ENCODE results near the gene INSRR. TPM values are rescaled to one million over a fixed set of nuclear protein-coding genes. Genes with fewer than 3 reads are reported as not detected.

The INSRR gene
- polyA plus RNA-seq, 3 donors = not detected

- no peak for TF ChIP-seq CTCF (IDR thresholded peaks at IDR 0.05)
These were observed 22.7 kb upstream of the INSRR start for GRCh38 chr1:156881663-156882062.

DNA sequence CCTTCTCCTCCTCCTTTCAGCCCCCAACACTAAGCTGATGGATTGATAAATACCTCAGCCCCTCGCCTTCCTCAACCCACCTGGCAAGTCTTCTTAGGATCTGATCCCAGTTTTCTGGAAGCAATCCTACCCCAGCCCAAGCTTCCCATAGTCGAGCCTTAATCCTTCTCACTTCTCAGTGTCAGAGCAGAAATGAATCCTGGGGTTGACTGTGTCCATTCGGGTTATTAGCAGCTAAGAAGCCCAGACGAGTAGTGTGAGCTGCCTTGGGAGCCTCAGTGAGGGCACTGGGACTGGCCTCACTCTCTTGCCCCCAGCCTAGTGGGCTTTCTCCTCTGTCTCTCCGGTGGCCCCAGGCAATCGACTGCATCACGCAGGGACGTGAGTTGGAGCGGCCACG, 22.2 kb upstream of the INSRR start:
- H3K27me3 Mint-ChIP-seq (ENCODE audit: low read depth in 3 of 3) = peaks cover 20 to 39% (median 22%) of the 10 kb centered on the region in 3 donors

More at GRCh38 chr1:156881663-156882062, 22.7 kb upstream of the INSRR start:
- Mint-ChIP-seq H3K4me1 (no peaks in the 10 kb centered on the region), H3K27ac (no peak overlapping the region), H3K36me3 (no peaks in the 10 kb centered on the region), H3K4me3 (no peak overlapping the region), H3K27me3 (ENCODE audit: low read depth in 3 of 3) (peaks cover 23 to 44% (median 24%) of the 10 kb centered on the region in 3 donors), H3K9me3 (no peaks in the 10 kb centered on the region)
- DNase-seq = no peak
- Histone ChIP-seq H3K36me3 (replicated peaks in 1 of 2; ENCODE audit: control insufficient read depth in 1 of 2, insufficient read depth in 2 of 2, low read length in 2 of 2) (no peaks in the 10 kb centered on the region), H3K9ac (ENCODE audit: insufficient read depth, low read length, poor library complexity, severe bottlenecking) (no peak overlapping the region), H3K27ac (ENCODE audit: low read depth in 1 of 2, low read length in 2 of 2) (no peak overlapping the region), H2AFZ (ENCODE audit: insufficient read depth, low read depth, low read length, poor library complexity, severe bottlenecking) (no peak overlapping the region), H3K4me1 (ENCODE audit: control insufficient read depth in 1 of 2, insufficient read depth in 2 of 2, low read length in 2 of 2) (no peaks in the 10 kb centered on the region), H3K4me3 (replicated peaks in 1 of 3; ENCODE audit: low read depth in 2 of 3, low read length in 3 of 3) (no peak overlapping the region), H4K20me1 (ENCODE audit: insufficient read depth, low read length) (no peaks in the 10 kb centered on the region), H3K79me2 (ENCODE audit: insufficient read depth, low read length) (no peaks in the 10 kb centered on the region), H3K9me3 (replicated peaks in 1 of 2; ENCODE audit: control insufficient read depth in 1 of 2, insufficient read depth in 1 of 2, low read length in 2 of 2) (no peaks in the 10 kb centered on the region), H3K4me2 (replicated peaks; ENCODE audit: extremely low read depth, low read length, poor library complexity, severe bottlenecking) (no peak overlapping the region), H3K27me3 (ENCODE audit: control insufficient read depth in 2 of 2, insufficient read depth in 2 of 2, low read length in 2 of 2) (peaks cover 0 to 3% of the 10 kb centered on the region in 2 donors)
- no CpG with 5 or more reads among the region's 4 CpGs for WGBS (ENCODE audit: insufficient coverage)
- intact Hi-C loops (cut with micrococcal nuclease) = loop anchor here in 1 of 2 donors (10.0 kb wide), 1 partner anchor 187 kb away; no protein-coding TSS in a partner anchor

More for the DNA sequence above, 22.2 kb upstream of the INSRR start:
- Mint-ChIP-seq H3K36me3 (no peaks in the 10 kb centered on the region), H3K4me1 (no peaks in the 10 kb centered on the region), H3K27ac (peak overlapping the region in 1 of 7 donors; percentile 37), H3K9me3 (no peaks in the 10 kb centered on the region), H3K4me3 (no peak overlapping the region)
- no peak for DNase-seq
- 80% methylated on average over 9 of the region's 10 CpGs for WGBS (ENCODE audit: insufficient coverage)
- Histone ChIP-seq H3K36me3 (replicated peaks in 1 of 2; ENCODE audit: control insufficient read depth in 1 of 2, insufficient read depth in 2 of 2, low read length in 2 of 2) (no peaks in the 10 kb centered on the region), H4K20me1 (ENCODE audit: insufficient read depth, low read length) (no peaks in the 10 kb centered on the region), H3K4me3 (replicated peaks in 1 of 3; ENCODE audit: low read depth in 2 of 3, low read length in 3 of 3) (no peak overlapping the region), H3K9ac (ENCODE audit: insufficient read depth, low read length, poor library complexity, severe bottlenecking) (no peak overlapping the region), H2AFZ (ENCODE audit: insufficient read depth, low read depth, low read length, poor library complexity, severe bottlenecking) (no peak overlapping the region), H3K4me1 (ENCODE audit: control insufficient read depth in 1 of 2, insufficient read depth in 2 of 2, low read length in 2 of 2) (no peaks in the 10 kb centered on the region), H3K79me2 (ENCODE audit: insufficient read depth, low read length) (no peaks in the 10 kb centered on the region), H3K4me2 (replicated peaks; ENCODE audit: extremely low read depth, low read length, poor library complexity, severe bottlenecking) (no peak overlapping the region), H3K27me3 (ENCODE audit: control insufficient read depth in 2 of 2, insufficient read depth in 2 of 2, low read length in 2 of 2) (peaks cover 0 to 7% of the 10 kb centered on the region in 2 donors), H3K27ac (ENCODE audit: low read depth in 1 of 2, low read length in 2 of 2) (no peak overlapping the region), H3K9me3 (replicated peaks in 1 of 2; ENCODE audit: control insufficient read depth in 1 of 2, insufficient read depth in 1 of 2, low read length in 2 of 2) (no peaks in the 10 kb centered on the region)
- intact Hi-C loops (cut with micrococcal nuclease) = loop anchor here in 1 of 2 donors (10.0 kb wide), 1 partner anchor 186 kb away; no protein-coding TSS in a partner anchor
- no peak for TF ChIP-seq CTCF (IDR thresholded peaks at IDR 0.05)

Measured in CD14-positive monocyte (primary cell).